Lower leg skin (tissue), 3 donors: ENCODE results near the gene ARHGAP10.

Experiments
- CTCF ChIP-seq, 3 donors: fragments of 450-650 bp; IDR thresholded peaks; one replicate each; pipeline ENCODE4 v1.5.1; 2016; ENCODE audit warnings: antibody characterized with exemption in 3 of 3, mild to moderate bottlenecking in 3 of 3, moderate library complexity in 2 of 3
- POLR2A ChIP-seq, 2 donors: fragments of 450-650 bp; IDR thresholded peaks; one replicate each; pipeline ENCODE4 v1.6.1; 2016 to 2017; ENCODE audit warnings: antibody characterized with exemption in 2 of 2, mild to moderate bottlenecking in 1 of 2, moderate library complexity in 1 of 2

- no peak for TF ChIP-seq CTCF (IDR thresholded peaks at IDR 0.05)
- no peak for TF ChIP-seq POLR2A (IDR thresholded peaks at IDR 0.05)
These were observed 8.3 kb downstream of the ARHGAP10 start for GRCh38 chr4:147740176-147740575.
